Fibroblast of mammary gland (primary cell): Measurements from ENCODE around the gene IRF8.

Source experiments
- DNase-seq: peaks from one replicate; pipeline ENCODE4 v3.0.0-alpha.2; 2010; ENCODE audit warnings: low read depth
- H3K4me3 ChIP-seq: 2 replicates; pipeline ENCODE4 v1.5.1; 2011; ENCODE audit warnings: low read depth, mild to moderate bottlenecking, low read length, moderate library complexity; ENCODE audit not compliant: control insufficient read depth
- TF ChIP-seq, protein P1 (sequence below): conservative IDR thresholded peaks from 2 replicates; pipeline ENCODE4 v1.5.1; 2011; ENCODE audit warnings: low read depth, low read length, inconsistent platforms; ENCODE audit not compliant: control insufficient read depth, insufficient read depth

The IRF8 gene

GRCh38 chr16:85970016-85970733, 71.2 kb downstream of the IRF8 start:
- TF ChIP-seq, protein P1, sequence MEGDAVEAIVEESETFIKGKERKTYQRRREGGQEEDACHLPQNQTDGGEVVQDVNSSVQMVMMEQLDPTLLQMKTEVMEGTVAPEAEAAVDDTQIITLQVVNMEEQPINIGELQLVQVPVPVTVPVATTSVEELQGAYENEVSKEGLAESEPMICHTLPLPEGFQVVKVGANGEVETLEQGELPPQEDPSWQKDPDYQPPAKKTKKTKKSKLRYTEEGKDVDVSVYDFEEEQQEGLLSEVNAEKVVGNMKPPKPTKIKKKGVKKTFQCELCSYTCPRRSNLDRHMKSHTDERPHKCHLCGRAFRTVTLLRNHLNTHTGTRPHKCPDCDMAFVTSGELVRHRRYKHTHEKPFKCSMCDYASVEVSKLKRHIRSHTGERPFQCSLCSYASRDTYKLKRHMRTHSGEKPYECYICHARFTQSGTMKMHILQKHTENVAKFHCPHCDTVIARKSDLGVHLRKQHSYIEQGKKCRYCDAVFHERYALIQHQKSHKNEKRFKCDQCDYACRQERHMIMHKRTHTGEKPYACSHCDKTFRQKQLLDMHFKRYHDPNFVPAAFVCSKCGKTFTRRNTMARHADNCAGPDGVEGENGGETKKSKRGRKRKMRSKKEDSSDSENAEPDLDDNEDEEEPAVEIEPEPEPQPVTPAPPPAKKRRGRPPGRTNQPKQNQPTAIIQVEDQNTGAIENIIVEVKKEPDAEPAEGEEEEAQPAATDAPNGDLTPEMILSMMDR = no peak
- DNase-seq = no peak
- H3K4me3 ChIP-seq = no peak overlapping the region

- H3K4me3 ChIP-seq = no peak overlapping the region
- no peak for DNase-seq
- TF ChIP-seq, protein P1 = no peak
Observed at GRCh38 chr16:85970738-85971137, 71.8 kb downstream of the IRF8 start.
